ACC112 (cell line): Measurements from ENCODE around the gene NR1H2.

ENCODE experiments used
- H2AFZ ChIP-seq: fragments of 200-600 bp; sonication (generic); one replicate; pipeline ENCODE4 v1.6.0; 2017; ENCODE audit warnings: antibody characterized with exemption, low read length; ENCODE audit not compliant: unreplicated experiment
- H3K27ac ChIP-seq: fragments of 200-600 bp; sonication (generic); 2 replicates; pipeline ENCODE4 v1.5.1; 2014; ENCODE audit warnings: low read depth, mild to moderate bottlenecking, antibody characterized with exemption, low read length, moderate library complexity
- H3K27me3 ChIP-seq: fragments of 200-600 bp; sonication (generic); 2 replicates; pipeline ENCODE4 v1.6.1; 2014; ENCODE audit warnings: mild to moderate bottlenecking, antibody characterized with exemption, low read length, moderate library complexity, mixed read lengths; ENCODE audit not compliant: insufficient read depth
- H3K36me3 ChIP-seq: fragments of 200-600 bp; sonication (generic); 2 replicates; pipeline ENCODE4 v1.6.1; 2016; ENCODE audit warnings: mild to moderate bottlenecking, antibody characterized with exemption, low read length, moderate library complexity, mixed read lengths; ENCODE audit not compliant: insufficient read depth
- H3K4me1 ChIP-seq: fragments of 200-600 bp; sonication (generic); one replicate; pipeline ENCODE4 v1.6.1; 2016; ENCODE audit warnings: low read length, mixed read lengths; ENCODE audit not compliant: insufficient read depth, unreplicated experiment, control insufficient read depth
- H3K4me3 ChIP-seq: fragments of 200-600 bp; sonication (generic); 2 replicates; pipeline ENCODE4 v1.5.1; 2014; ENCODE audit warnings: mild to moderate bottlenecking, low read depth, low read length
- H3K79me2 ChIP-seq: fragments of 200-600 bp; sonication (generic); one replicate; pipeline ENCODE4 v1.6.0; 2016; ENCODE audit warnings: low read length; ENCODE audit not compliant: control insufficient read depth, unreplicated experiment, insufficient read depth

NR1H2 gene

GRCh38 chr19:50427997-50428425, 51.8 kb downstream of the NR1H2 start:
- H3K4me3 ChIP-seq = no peak overlapping the region
- no peaks in the 10 kb centered on the region for H3K36me3 ChIP-seq
- peaks cover 28% of the 10 kb centered on the region for H3K27me3 ChIP-seq
- H3K27ac ChIP-seq = no peak overlapping the region
- H3K79me2 ChIP-seq = no peaks in the 10 kb centered on the region
- no peak overlapping the region for H2AFZ ChIP-seq
- H3K4me1 ChIP-seq = no peaks in the 10 kb centered on the region

- peaks cover 30% of the 10 kb centered on the region for H3K27me3 ChIP-seq
- no peak overlapping the region for H3K27ac ChIP-seq
- H2AFZ ChIP-seq = no peak overlapping the region
- no peaks in the 10 kb centered on the region for H3K36me3 ChIP-seq
- no peak overlapping the region for H3K4me3 ChIP-seq
- no peaks in the 10 kb centered on the region for H3K79me2 ChIP-seq
- H3K4me1 ChIP-seq = no peaks in the 10 kb centered on the region
Measured at GRCh38 chr19:50428772-50429463, 52.7 kb downstream of the NR1H2 start.

- no peak overlapping the region for H3K27ac ChIP-seq
- H2AFZ ChIP-seq = no peak overlapping the region
- H3K36me3 ChIP-seq = no peaks in the 10 kb centered on the region
- H3K27me3 ChIP-seq = peaks cover 30% of the 10 kb centered on the region
- no peaks in the 10 kb centered on the region for H3K79me2 ChIP-seq
- H3K4me1 ChIP-seq = no peaks in the 10 kb centered on the region
- peak overlapping the region; percentile 70 for H3K4me3 ChIP-seq
Measured at GRCh38 chr19:50430888-50431342, 54.7 kb downstream of the NR1H2 start.

- Histone ChIP-seq H3K36me3 (no peaks in the 10 kb centered on the region), H2AFZ (peak overlapping the region; percentile 12), H3K4me3 (peak overlapping the region; percentile 70), H3K79me2 (no peaks in the 10 kb centered on the region), H3K27me3 (peaks cover 30% of the 10 kb centered on the region), H3K4me1 (no peaks in the 10 kb centered on the region), H3K27ac (no peak overlapping the region)
Measured at GRCh38 chr19:50431343-50432220, 55.3 kb downstream of the NR1H2 start.

- Histone ChIP-seq H2AFZ (no peak within 1 kb of the TSS), H3K4me3 (peak within 1 kb of the TSS; percentile 70), H3K27ac (no peak within 1 kb of the TSS), H3K4me1 (no peaks in the 10 kb centered on the region), H3K27me3 (peaks cover 30% of the 10 kb centered on the region), H3K79me2 (no peaks in the 10 kb centered on the region), H3K36me3 (no peaks in the 10 kb centered on the region)
Measured at GRCh38 chr19:50432221-50433028, 56.2 kb downstream of the NR1H2 start, which contains the start of gene MYBPC2. MYBPC2 (plus strand) TSS chr19:50432892; CDS start chr19:50432954, 62 bp downstream.
